Tongue (tissue), 2 donors: ENCODE data around the gene ATP9A. TPM values are rescaled to one million over a fixed set of nuclear protein-coding genes. Genes with fewer than 3 reads are reported as not detected.

ENCODE experiments used
- DNase-seq: peaks from one replicate; pipeline ENCODE4 v3.0.0-alpha.2; 2015
- total RNA-seq: library from RNA; depleted of rRNA; stranded (reverse); fragments of >200 nt; gene quantifications from one replicate; pipeline ENCODE4 v1.2.3, GENCODE V29; 2014

Gene ATP9A
- total RNA-seq, 1 donor from 2014 or later, result 95.1 TPM

DNA sequence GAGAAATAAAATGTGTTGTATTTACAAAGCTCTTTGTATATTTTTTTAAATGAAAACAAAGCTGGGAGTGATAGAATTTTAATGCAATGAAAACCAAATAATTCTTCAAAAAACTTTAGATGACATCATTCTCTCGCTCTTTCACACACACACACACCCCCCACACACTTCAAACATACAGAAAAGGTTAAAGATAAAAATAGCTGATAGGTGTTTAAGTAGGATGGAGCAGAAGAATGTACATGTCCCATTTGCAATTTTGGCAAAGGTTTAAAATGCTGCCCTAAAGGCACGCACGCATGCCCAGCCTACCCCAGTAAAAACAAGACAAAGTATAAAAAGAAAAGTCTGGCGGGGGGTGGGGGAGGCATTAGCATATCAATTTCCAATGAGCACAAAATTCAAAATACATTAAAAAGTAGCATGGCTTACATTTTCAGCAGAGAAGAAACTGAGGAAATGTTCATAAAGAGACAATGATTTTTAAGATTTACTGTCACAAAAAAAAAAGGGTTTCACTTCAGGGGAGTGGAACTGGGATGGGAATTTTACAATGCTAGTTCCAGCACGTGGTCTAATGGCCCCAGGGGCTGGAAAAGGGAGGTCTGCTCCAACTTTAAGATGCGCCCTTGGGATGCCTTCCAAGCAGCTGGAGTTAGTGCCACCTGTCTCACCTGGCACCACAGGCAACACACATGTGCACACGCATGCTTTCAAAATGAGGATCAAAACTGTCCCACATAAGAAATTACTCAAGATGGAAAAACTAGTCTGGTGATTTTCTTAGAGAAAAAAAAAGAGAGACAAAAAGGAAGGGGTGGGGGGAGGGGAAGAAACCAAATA, 170.6 kb downstream of the ATP9A start:
- DNase-seq, result no peak

GRCh38 chr20:51596668-51597388, 171.4 kb downstream of the ATP9A start:
- no peak for DNase-seq

DNA sequence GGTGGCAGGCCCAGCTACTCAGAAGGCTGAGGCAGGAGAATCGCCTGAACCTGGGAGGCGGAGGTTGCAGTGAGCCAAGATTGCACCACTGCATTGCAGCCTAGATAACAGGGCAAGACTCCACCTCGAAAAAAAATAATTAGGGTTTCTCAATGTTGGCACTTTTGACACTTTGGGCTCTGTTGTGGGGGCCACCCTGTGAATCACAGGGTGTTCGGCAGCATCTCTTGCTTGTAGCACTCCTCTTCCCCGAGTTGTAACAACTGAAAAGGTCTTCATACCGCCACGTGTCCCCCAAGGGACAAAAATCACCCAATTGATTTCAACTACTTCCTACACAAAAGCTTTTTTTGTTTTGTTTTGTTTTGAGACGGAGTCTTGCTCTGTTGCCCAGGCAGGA, 172.4 kb downstream of the ATP9A start:
- no peak for DNase-seq

DNA sequence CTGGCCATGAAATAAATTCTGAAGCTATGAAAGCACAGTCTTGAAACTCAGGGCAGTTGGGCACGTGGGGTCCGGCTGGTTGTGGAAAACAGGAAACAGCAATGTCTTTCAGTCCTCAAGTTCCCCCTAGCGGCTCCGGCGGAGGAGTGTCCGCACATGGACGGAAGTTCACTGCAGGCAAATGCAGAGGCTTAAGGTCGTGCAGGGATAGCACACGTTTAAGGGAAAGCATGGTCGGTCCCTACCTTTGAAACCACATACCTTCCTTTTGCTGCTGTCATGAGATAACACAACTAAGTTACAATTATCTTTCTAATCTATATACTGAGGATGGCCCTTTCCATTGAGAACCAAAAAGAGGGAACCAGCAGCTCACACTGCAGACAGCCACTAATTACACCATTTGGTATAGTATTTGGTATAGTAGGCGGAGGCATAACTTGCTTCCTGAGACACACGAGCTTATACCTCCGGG, 173.1 kb downstream of the ATP9A start:
- DNase-seq, result peak; percentile 92

DNA sequence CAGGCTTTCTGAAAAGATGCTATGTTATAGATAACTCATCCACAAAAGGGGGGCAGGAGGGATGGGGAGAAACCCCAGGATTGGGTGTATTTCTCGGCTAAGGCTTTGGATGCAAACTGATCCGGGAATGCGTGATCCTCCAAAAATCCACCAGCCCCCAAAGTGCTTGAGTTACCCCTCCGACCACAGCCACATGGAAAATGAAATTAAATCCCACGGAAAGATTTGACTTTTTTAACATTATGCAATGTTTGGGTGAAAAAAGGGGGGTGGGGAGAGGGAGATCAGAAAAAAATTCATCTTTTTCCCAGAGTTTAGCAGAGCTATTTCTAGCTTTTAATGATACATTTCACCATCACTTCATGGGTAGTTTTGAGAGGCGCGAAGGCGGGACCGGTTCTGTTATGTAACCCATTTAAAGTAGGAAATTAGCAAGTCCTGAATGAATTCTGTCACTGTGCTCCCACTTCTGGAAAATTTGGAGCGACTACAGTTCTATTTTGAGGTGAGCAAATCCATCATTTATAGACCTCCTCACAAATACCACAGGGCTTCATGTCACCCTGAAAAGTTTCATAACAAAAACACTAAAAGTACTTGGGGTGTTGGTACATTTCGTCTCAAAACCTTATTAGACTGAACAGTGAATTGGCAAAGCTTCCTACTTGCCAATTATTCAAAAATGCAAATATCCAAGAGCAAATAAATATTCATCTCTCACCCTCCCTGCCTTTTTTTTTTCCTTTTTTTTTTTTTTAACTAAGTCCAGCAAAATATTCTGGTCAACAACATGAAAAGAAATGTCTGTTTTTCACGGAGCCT, 173.7 kb downstream of the ATP9A start:
- no peak for DNase-seq

- no peak for DNase-seq
Measured at GRCh38 chr20:51593584-51593983, 174.6 kb downstream of the ATP9A start.

GRCh38 chr20:51592564-51592963, 175.6 kb downstream of the ATP9A start:
- no peak for DNase-seq

- DNase-seq, result no peak
Measured at GRCh38 chr20:51591871-51592270, 176.3 kb downstream of the ATP9A start.

- DNase-seq, result no peak
Measured at GRCh38 chr20:51588762-51589161, 179.4 kb downstream of the ATP9A start.

DNA sequence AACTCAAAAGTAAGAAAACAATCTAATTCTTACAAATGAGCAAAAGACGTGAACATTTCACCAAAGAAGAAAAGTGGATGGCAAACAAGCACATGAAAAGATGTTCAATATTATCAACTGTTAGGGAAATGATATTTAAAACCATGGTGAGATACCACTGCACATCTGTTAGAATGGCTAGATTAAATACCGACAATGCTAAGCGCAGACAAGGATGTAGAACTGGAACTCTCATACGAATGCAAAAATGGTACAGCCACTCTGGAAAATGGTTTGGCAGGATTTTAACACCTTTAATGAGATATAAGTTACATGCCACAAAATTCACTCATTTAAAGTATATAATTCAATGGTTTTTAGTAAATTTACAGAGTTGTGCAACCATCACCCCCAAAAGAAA, 181.0 kb downstream of the ATP9A start:
- no peak for DNase-seq

- no peak for DNase-seq
Measured at GRCh38 chr20:51586005-51586440, 182.2 kb downstream of the ATP9A start.

DNA sequence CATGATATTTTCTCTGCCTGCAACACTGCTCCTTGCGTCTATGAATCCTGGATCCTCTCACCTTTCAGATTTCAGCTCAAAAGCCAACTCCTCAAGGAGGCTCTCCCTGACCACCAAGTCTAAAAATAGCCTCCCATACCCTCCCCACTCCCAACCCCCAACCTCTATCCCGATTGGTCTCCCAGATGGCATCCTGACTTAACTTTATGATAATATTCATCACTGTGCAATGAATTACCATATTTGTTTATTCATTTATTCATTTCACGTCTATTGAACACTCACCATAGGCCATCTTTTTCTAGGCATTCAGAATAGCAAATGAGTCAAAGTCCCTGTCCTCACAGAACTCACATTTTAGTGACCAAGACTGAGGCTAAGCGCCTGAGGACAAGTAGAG, 183.0 kb downstream of the ATP9A start:
- DNase-seq, result no peak

- no peak for DNase-seq
Measured at GRCh38 chr20:51584737-51585136, 183.5 kb downstream of the ATP9A start.

GRCh38 chr20:51584116-51584515, 184.1 kb downstream of the ATP9A start:
- DNase-seq, result no peak

DNA sequence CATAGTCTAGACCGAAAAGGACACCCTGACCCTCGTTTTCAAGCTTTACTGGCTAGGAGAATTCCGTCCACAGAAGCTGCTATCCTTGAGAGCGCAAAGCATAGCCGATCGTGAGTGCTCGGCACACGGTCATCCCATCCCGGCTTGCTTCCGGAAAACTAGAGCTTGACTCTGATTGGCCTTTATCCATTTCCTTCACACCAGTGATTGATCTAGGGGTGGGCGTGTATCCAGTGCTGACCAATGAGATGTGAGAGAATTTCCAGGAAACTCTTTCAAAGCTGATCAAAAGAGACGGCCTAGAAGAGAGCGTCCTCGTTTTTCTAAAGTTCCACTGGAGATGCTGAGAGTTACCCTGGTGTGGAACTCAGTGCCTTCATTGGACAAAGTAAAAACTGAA, 184.7 kb downstream of the ATP9A start:
- no peak for DNase-seq

- DNase-seq, result no peak
Measured at GRCh38 chr20:51583073-51583472, 185.1 kb downstream of the ATP9A start.

GRCh38 chr20:51581571-51581970, 186.6 kb downstream of the ATP9A start:
- DNase-seq, result no peak

DNA sequence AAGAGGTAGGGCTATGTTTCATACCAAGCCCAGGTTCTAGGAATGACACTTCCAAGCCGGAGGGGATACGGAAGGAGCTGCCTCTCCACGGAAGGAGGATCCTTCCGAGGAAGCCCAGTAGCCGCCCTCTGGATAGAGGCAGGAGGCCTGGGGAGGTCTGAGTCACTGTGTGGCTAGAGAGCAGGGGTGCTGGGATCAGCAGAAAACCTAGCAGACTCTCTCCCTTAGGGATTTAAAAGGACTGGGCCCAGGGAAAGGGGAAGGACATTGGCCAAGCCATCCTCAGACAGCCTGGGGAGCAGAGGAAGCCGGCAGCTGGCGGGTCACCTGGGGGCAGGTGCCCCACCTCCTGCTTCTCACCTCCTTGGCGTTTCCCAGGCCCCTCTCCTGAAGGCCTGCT, 189.1 kb downstream of the ATP9A start:
- no peak for DNase-seq

DNA sequence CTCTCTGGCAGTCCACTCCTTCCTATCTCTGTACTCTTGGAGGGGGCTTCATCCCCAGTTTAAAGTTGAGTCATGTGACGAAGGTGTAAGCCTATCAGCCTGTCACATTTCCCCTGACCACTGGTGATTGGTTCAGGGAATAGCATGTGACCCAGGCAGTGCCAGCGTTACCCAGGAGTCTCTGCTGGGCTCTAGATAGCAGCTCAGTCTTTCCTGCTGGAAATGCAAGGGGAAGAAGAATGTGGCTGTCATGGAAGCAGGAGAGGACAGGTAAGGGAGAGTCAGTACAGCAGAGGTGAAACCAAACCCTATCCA, 190.1 kb downstream of the ATP9A start:
- DNase-seq, result no peak

DNA sequence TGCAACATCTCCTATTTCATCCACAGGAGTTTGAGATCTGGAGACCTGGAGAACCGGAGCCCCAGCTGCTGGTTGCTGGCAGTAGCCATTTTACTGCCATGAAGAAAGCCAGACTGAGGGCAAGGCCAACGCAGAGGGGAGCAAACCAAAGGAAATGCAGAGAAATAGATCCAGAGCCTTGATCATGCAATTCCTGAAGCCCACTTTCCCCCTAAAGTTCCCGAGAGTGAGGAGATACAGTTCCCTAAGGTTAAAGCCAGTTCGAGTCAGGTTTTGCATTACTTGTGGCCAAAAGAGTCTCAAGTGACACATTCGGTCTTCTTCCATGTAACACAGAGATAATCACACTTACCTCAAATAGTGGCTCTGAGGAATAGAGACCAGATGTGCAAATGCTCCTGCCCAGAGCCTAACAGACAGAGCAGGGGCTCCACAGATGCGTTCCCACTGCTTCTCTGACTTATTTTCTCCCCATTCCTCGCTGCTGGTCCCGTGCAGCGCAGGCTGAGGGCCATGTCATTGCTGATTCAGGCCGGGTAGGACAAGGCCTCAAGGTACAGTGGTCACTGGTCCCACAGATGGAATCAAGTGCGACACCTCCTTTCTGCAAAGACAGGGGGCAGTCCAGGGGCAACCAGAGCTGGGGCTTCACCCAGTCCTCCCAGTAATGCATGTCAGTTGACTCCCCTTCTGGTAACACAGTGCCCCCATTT, 190.6 kb downstream of the ATP9A start:
- no peak for DNase-seq

DNA sequence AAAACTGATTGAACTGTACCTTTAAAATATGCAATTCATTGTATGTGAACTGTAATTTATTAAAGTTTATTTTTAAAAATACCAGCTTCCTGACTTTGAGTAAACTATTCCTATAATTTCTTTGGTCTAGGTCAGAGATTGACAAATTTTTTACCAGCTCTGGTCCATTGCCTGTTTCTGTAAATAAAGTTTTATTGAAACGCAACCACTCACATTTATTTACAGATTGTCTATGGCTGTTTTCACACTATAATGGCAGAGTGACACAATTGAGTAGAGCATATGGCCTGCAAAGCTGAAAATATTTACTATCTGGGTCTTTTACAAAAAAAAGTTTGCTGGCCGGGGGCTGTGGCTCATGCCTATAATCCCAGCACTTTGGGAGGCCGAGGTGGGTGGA, 192.7 kb downstream of the ATP9A start:
- no peak for DNase-seq
